PFSK-1 (cell line): ENCODE measurements around the gene CHST9.

ENCODE experiments used
- FOXP2 ChIP-seq: optimal IDR thresholded peaks from 2 replicates; pipeline ENCODE3; 2011; ENCODE audit warnings: borderline replicate concordance, control low read depth, inconsistent platforms; ENCODE audit not compliant: insufficient read depth; ENCODE audit errors: extremely low read length, extremely low read depth
- POLR2AphosphoS5 ChIP-seq: IDR thresholded peaks from 2 replicates; pipeline ENCODE4 v1.6.1; 2012; ENCODE audit warnings: low read depth, mild to moderate bottlenecking, control low read depth, low read length, moderate library complexity
- REST ChIP-seq, 2 experiments: IDR thresholded peaks; 2 replicates each; pipeline versions ENCODE4 v1.6.1 to v1.8.0; 2011 to 2012; ENCODE audit warnings: low read depth in 2 of 2, low read length in 2 of 2, control low read depth in 1 of 2, inconsistent platforms in 1 of 2, mild to moderate bottlenecking in 1 of 2, moderate library complexity in 1 of 2; ENCODE audit not compliant: insufficient read depth in 1 of 2
- SIN3A ChIP-seq: IDR thresholded peaks from 2 replicates; pipeline ENCODE4 v1.6.1; 2012; ENCODE audit warnings: mild to moderate bottlenecking, low read length, moderate library complexity, borderline replicate concordance; ENCODE audit not compliant: insufficient read depth
- TAF1 ChIP-seq: IDR thresholded peaks from 2 replicates; pipeline ENCODE4 v1.6.1; 2012; ENCODE audit warnings: low read length, control low read depth, borderline replicate concordance; ENCODE audit not compliant: insufficient read depth

CHST9 gene

GRCh38 chr18:26993568-26993967, 191.5 kb downstream of the CHST9 start:
- TF ChIP-seq TAF1 (no peak), FOXP2 (no peak), POLR2AphosphoS5 (no peak), SIN3A (no peak), REST (IDR thresholded peaks at IDR 0.05; ENCODE audit: insufficient read depth in 1 of 2, low read depth in 2 of 2, low read length in 2 of 2) (no peak)

- TF ChIP-seq TAF1: no peak
- TF ChIP-seq POLR2AphosphoS5: no peak
- no peak for TF ChIP-seq SIN3A
- TF ChIP-seq FOXP2: no peak
- no peak for TF ChIP-seq REST (IDR thresholded peaks at IDR 0.05; ENCODE audit: insufficient read depth in 1 of 2, low read depth in 2 of 2, low read length in 2 of 2)
These were observed 192.2 kb downstream of the CHST9 start for GRCh38 chr18:26992926-26993325.

- TF ChIP-seq TAF1: no peak
- no peak for TF ChIP-seq FOXP2
- TF ChIP-seq SIN3A: no peak
- TF ChIP-seq REST (IDR thresholded peaks at IDR 0.05; ENCODE audit: insufficient read depth in 1 of 2, low read depth in 2 of 2, low read length in 2 of 2): no peak
- TF ChIP-seq POLR2AphosphoS5: no peak
These were observed 195.3 kb downstream of the CHST9 start for GRCh38 chr18:26989842-26990241.

GRCh38 chr18:26981360-26982082, 203.6 kb downstream of the CHST9 start:
- no peak for TF ChIP-seq REST (IDR thresholded peaks at IDR 0.05; ENCODE audit: insufficient read depth in 1 of 2, low read depth in 2 of 2, low read length in 2 of 2)
- no peak for TF ChIP-seq TAF1
- TF ChIP-seq FOXP2: no peak
- TF ChIP-seq POLR2AphosphoS5: no peak
- no peak for TF ChIP-seq SIN3A
